K562 (cell line): ENCODE data around the gene SUMO3. TPM values are rescaled to one million over a fixed set of nuclear protein-coding genes. Genes with fewer than 3 reads are reported as not detected.

Source experiments
- ATF7 ChIP-seq: fragments of 450-650 bp; IDR thresholded peaks from 2 replicates; pipeline ENCODE4 v1.7.1; 2014; ENCODE audit warnings: mild to moderate bottlenecking, moderate library complexity
- CREB1 ChIP-seq, 2 experiments: sonication (generic) in 1 of 2; formaldehyde crosslinking in 1 of 2; IDR thresholded peaks; 2 replicates each; pipeline versions ENCODE4 v1.6.1 to v1.8.0; 2012 to 2022; ENCODE audit warnings: inconsistent platforms in 1 of 2, mild to moderate bottlenecking in 1 of 2, missing genetic modification reagents in 1 of 2, moderate library complexity in 1 of 2
- ETS2 ChIP-seq: IDR thresholded peaks from 2 replicates; pipeline ENCODE4 v1.6.1; 2016; ENCODE audit warnings: borderline replicate concordance, missing genetic modification characterization, mild to moderate bottlenecking, moderate library complexity, missing compliant biosample characterization; ENCODE audit not compliant: poor library complexity, severe bottlenecking
- FOS ChIP-seq: IDR thresholded peaks from 3 replicates; pipeline ENCODE4 v1.6.1; 2011; ENCODE audit not compliant: insufficient read length; ENCODE audit errors: extremely low read depth
- JUNB ChIP-seq: fragments of 450-650 bp; formaldehyde crosslinking; conservative IDR thresholded peaks from 2 replicates; pipeline ENCODE4 v1.4.0; 2020; ENCODE audit warnings: mild to moderate bottlenecking
- JUND ChIP-seq, 2 experiments: IDR thresholded peaks; 2 replicates in 1 of 2; 3 replicates in 1 of 2; pipeline ENCODE4 v1.6.1; 2011; ENCODE audit warnings: borderline replicate concordance in 2 of 2, low read depth in 2 of 2, low read length in 2 of 2, improper control_type of control experiment in 1 of 2, missing biosample characterization in 1 of 2, missing genetic modification characterization in 1 of 2, missing genetic modification reagents in 1 of 2
- KDM1A ChIP-seq, 2 experiments: fragments of 450-650 bp; IDR thresholded peaks; 2 replicates each; pipeline ENCODE4 v1.6.1; 2016; ENCODE audit warnings: mild to moderate bottlenecking in 2 of 2
- TBL1XR1 ChIP-seq, 2 experiments: IDR thresholded peaks; 2 replicates each; pipeline ENCODE4 v1.6.1; 2012; ENCODE audit warnings: improper control_type of control experiment in 2 of 2, low read length in 2 of 2, mild to moderate bottlenecking in 1 of 2
- YY1 ChIP-seq, 3 experiments: IDR thresholded peaks; 2 replicates each; pipeline ENCODE4 v1.6.1; 2011; ENCODE audit warnings: low read length in 2 of 3, mild to moderate bottlenecking in 2 of 3, moderate library complexity in 2 of 3, borderline replicate concordance in 1 of 3, control low read depth in 1 of 3, low read depth in 1 of 3; ENCODE audit not compliant: insufficient read depth in 3 of 3, insufficient replicate concordance in 2 of 3, control insufficient read depth in 1 of 3, insufficient read length in 1 of 3; ENCODE audit errors: extremely low read depth in 1 of 3
- ZNF239 ChIP-seq: fragments of 250-450 bp; sonication (Bioruptor Pico); IDR thresholded peaks from 2 replicates; pipeline ENCODE4 v1.4.0; 2020; ENCODE audit warnings: mild to moderate bottlenecking
- ZNF445 ChIP-seq: fragments of 250-450 bp; sonication (Bioruptor Pico); IDR thresholded peaks from 2 replicates; pipeline ENCODE4 v1.4.0; 2020; ENCODE audit warnings: low read depth, mild to moderate bottlenecking, moderate library complexity
- polyA plus RNA-seq, 8 experiments: library from polyadenylated mRNA; depleted of rRNA in 4 of 8; stranded (reverse) in 5 of 8; unstranded in 3 of 8; fragments of >200 nt; fragmentation: Nextera tagmentation in 2 of 8; fragmentation: Illumina TruSeq in 1 of 8; extraction: Ambion mirVana in 2 of 8; extraction: Trizol in 1 of 8; gene quantifications; 2 replicates each; pipeline versions ENCODE4 v1.2.1 to v1.2.3, GENCODE V29; 2011 to 2014; ENCODE audit warnings: inconsistent platforms in 1 of 8, missing spikeins in 1 of 8
- total RNA-seq, 7 experiments: library from RNA; depleted of rRNA in 6 of 7; stranded (reverse); fragments of >200 nt in 6 of 7; fragmentation: Illumina TruSeq in 2 of 7; extraction: Trizol in 2 of 7; gene quantifications; 2 replicates each; pipeline versions ENCODE4 v1.2.1 to v1.2.3, GENCODE V29; 2011 to 2021; ENCODE audit warnings: low replicate concordance in 1 of 7
- TF ChIP-seq, protein P1 (sequence below): sonication (generic); formaldehyde crosslinking; IDR thresholded peaks from 2 replicates; pipeline ENCODE4 v1.8.1; 2023; ENCODE audit warnings: mild to moderate bottlenecking, missing genetic modification reagents

The SUMO3 gene
- total and polyA plus RNA-seq, 9 of the 15 experiments (the other 6 are each of a cell fraction or from before 2014, with no cell fraction given): 13.9 to 143 (median 113) TPM

DNA sequence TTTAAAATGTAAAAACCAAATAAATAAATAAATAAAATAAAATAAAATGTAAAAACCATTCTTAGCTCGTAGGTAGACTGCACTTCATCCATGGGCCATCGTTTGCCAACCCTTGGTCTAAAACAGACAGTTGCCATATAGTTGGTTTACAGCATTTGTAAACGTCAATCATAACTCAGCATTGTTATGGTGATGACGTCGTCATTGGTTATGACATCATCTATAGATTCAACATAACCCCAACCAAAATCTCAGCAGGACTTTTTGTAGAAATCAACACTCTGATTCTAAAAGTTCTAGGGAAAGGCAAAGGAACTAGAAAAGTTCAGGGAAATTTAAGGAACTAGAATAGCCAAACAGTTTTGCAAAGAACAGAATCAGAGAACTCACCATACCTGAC lies 15.8 kb upstream of the SUMO3 start (continued):
- no peak for TF ChIP-seq JUND (IDR thresholded peaks at IDR 0.05; ENCODE audit: borderline replicate concordance, low read depth, low read length)
- peak; percentile 71; the same call in 1 of the 3 replicates for TF ChIP-seq JUND (tag; IDR thresholded peaks at IDR 0.05; ENCODE audit: borderline replicate concordance, low read depth, low read length)
- TF ChIP-seq YY1 (IDR thresholded peaks at IDR 0.05; ENCODE audit: borderline replicate concordance in 1 of 3, control insufficient read depth in 1 of 3, extremely low read depth in 1 of 3, insufficient read depth in 3 of 3, insufficient read length in 1 of 3, insufficient replicate concordance in 2 of 3, low read depth in 1 of 3, low read length in 2 of 3): no peak
- peak; percentile 51; the same call in 1 of the 2 replicates for TF ChIP-seq CREB1 (IDR thresholded peaks at IDR 0.05)
- TF ChIP-seq CREB1 (CRISPR knock-in tag; IDR thresholded peaks at IDR 0.05): no peak
- TF ChIP-seq ZNF445 (CRISPR knock-in tag): no peak
- no peak for TF ChIP-seq FOS
- no peak for TF ChIP-seq ETS2 (tag)
- no peak for TF ChIP-seq ZNF239 (CRISPR knock-in tag)
- TF ChIP-seq JUNB (CRISPR knock-in tag): peak; percentile 91
- TF ChIP-seq KDM1A (IDR thresholded peaks at IDR 0.05): no peak
- TF ChIP-seq TBL1XR1 (IDR thresholded peaks at IDR 0.05; ENCODE audit: low read length in 2 of 2): no peak
- TF ChIP-seq, protein P1, sequence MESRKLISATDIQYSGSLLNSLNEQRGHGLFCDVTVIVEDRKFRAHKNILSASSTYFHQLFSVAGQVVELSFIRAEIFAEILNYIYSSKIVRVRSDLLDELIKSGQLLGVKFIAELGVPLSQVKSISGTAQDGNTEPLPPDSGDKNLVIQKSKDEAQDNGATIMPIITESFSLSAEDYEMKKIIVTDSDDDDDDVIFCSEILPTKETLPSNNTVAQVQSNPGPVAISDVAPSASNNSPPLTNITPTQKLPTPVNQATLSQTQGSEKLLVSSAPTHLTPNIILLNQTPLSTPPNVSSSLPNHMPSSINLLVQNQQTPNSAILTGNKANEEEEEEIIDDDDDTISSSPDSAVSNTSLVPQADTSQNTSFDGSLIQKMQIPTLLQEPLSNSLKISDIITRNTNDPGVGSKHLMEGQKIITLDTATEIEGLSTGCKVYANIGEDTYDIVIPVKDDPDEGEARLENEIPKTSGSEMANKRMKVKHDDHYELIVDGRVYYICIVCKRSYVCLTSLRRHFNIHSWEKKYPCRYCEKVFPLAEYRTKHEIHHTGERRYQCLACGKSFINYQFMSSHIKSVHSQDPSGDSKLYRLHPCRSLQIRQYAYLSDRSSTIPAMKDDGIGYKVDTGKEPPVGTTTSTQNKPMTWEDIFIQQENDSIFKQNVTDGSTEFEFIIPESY: no peak
- TF ChIP-seq ATF7: peak; percentile 87
